Activated T-cell treated with anti-CD3 and anti-CD28 coated beads for 24 hours (primary cell): ENCODE measurements around the gene FLACC1.
"Not testable (repeated sequence)": the region's sequence is repeated elsewhere in the genome, so short reads cannot be mapped to it uniquely, and the experiment has no call there.

Experiments used
- DNase-seq: peaks from one replicate; pipeline ENCODE4 v3.0.0-alpha.2; 2020; ENCODE audit warnings: low read depth

Gene FLACC1

DNA sequence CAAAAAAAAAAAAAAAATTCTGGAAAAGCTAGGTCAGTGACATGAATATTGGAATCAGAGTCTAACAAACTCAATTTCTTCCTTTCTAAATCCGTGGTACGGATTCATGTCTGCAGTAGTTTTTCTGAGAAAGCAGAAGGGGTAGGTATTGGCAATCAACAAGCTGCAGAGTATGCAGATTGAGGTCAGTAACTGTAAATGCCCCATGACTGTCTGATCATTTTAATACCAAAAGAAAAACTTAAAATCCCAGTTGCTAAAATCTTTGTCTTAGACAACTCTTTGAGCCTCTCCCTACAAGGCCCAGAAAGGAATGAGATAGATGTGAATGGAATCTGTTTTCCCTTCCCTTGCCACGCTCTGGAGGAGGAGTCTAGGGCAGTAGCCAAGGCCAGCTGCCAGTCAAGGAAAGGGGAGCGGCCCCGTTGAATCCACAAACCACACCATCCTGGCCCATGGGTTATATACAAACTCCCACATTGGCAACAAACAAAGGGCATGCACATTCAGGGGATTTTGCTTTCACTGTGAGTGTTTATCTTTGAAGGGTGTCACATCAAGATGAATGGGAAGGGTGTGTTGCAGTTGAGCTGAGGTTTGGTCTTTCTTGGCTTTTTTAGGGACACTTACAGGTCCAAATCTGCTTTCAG is 102.9 kb downstream of the FLACC1 start:
- no peak for DNase-seq

DNA sequence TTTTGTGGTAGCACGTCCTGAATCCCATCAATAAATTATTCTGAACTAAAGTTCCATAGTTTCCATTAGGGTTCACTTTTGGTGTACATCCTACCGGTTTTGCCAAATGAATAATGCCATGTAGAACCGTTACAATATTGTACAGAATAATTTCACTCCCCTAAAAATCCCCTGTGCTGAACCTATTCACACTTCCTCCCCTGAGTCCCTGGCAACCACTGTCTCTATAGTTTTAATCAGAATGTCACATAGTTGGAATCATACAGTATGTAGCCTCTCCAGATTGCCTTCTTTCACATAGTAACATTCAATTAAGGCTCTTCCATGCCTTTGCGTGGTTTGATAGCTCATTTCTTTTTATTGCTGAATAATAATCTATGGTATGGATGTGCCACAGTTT is 106.4 kb downstream of the FLACC1 start:
- no peak for DNase-seq

DNA sequence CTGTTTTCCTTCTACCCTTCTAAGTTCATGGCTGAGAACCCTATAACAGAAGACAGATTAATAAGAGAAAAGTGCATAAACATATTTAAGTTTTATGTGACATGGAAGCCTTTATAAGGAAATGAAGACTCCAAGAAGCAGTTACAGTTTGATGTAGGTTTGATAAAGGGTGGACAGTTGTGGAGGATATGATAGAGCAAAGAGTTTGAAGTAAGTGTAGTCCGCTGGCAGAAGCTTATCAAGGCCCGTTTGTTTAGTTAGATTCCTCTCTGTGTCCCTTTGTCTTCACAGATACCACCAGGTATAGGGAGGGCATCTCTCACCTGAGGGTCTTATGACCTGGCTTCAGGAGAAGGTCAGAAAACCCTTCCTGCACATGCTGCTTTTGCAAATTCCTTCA is 107.3 kb downstream of the FLACC1 start:
- DNase-seq, result no peak

DNA sequence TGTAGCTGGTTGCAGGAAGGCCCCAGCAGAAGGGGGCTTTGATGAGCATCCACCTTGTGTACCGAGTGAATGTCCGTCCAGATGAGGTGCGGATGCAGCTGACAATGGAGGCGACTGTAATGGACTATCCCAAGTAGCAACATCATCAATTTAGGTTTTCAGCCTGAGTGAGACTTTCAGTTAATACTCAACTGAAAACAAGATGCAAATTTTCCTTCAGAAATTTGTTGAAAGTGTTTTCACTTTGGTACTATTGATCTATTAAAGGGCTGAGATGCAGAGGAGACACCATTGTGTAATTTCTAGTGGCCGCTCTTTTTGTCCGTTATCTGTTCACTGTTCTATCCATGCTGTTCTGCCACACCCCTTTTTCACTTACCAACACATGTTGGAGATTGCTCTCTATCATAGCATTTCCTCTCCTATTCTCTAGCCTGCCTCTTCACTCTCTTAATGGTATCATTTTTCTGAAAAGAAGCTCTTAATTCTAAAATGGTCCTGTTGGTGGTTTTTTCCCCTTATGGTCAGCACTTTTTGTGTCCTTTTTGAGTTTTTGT is 108.8 kb downstream of the FLACC1 start:
- no peak for DNase-seq

DNA sequence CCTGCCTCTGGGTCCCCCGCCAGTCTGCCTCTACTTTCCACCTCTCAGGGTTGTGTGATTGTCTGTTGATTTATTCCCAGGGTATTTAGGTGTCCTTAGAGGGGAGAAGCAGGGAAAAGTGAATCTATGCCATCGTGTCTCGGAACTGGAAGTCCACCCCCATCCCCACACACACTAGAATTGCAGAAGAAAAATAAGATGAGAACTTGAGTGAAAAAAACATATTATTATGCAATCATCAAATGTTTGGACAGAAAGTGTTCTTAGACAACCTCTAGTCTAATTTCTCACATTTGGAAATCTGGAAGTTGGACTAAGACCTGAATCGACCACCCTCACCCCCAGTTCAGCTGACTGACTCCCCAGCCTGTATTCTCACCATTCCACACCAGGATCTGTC is 110.9 kb downstream of the FLACC1 start:
- no peak for DNase-seq

DNA sequence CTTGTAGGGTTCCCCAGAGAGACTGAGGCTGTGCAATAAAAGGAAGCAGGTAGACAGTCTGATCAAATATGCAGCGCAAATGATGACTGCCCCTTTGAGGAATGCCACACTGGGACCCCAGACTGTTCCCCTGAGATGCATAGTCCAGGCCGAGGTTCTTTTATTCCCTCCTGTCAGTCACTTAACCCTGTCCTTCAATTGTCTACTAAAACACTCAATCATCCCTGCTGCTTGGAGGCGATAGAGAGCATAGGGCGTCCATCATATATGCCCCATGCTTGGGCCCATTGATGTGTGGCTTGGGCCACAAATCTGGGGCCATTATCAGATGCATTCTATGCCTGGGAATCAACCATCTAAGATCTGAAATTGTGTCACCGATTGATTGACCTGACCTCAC is 112.3 kb downstream of the FLACC1 start:
- no peak for DNase-seq

DNA sequence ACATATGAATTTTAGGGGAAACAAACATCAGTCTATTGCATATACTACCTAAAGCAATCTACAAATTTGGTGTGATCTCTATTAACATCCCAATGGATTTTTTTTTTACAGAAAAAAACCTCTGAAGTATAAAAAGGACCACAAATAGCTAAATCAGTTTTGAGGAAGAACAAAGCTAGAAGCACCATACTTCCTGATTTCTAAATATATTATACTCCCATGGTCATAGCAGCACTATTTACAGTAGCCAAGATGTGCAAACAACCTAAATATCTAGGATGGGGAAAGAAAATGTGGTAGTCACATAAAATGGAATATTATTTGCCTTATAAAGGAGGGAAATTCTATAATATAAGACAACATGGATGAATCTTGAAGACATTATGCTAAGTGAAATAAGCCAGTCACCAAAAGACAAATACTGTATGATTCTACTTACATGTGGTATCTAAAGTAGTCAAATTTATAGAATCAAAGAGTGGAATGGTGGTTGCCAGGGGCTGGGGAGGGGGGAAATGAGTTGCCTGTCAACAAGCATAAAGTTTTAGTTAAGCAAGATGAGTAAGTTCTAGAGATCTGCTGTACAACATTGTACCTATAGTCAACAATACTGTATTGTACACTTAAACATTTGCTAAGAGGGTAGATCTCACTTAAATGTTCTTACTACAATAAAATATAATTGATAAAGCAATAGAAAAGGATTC is 114.4 kb downstream of the FLACC1 start:
- no peak for DNase-seq

DNA sequence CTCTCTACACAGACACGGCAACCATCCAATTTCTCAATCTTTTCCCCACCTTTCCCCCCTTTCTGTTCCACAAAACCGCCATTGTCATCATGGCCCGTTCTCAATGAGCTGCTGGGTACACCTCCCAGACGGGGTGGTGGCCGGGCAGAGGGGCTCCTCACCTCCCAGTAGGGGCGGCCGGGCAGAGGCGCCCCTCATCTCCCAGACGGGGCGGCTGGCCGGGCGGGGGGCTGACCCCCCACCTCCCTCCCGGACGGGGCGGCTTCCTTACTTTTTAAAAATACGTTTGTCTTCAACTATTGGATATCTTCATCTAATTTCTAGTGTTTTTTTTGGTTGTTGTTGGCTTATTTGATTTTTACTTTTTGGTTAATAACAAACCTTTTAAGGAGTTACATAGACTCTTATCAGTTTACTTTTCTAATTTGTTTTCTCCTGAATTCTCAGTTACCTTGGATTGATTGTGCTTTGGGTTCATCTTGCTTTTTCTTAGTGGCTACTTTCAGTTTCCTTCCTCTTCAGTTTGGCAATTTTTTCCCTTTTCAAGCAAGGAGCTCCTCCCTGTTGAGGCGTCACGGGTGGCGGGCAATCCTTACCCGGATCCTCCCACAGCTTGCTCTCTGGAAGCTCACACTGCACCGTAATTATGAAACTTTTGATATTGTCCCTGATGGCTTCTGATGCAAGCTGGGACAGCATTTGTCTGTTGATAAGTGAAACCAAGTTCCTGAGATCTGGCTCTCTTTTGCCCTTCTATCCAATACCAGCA is 117.8 kb downstream of the FLACC1 start:
- DNase-seq, result not testable (repeated sequence)
